Tibial nerve (tissue), 4 donors: Measurements from ENCODE around the gene ARHGAP44. TPM values are rescaled to one million over a fixed set of nuclear protein-coding genes. Genes with fewer than 3 reads are reported as not detected.

Source experiments
- DNase-seq, 2 donors: peaks; one replicate each; pipeline ENCODE4 v3.0.0-alpha.2; 2019; ENCODE audit warnings: low spot score in 2 of 2
- H3K27ac ChIP-seq, 4 donors: fragments of 200-600 bp; sonication (generic) in 3 of 4; one replicate each; pipeline ENCODE4 v1.5.1; 2017 to 2019; ENCODE audit warnings: mild to moderate bottlenecking in 1 of 4
- H3K27me3 ChIP-seq, 2 donors: fragments of 200-600 bp; sonication (generic) in 1 of 2; one replicate each; pipeline versions ENCODE4 v1.5.1 to v1.6.0; 2017 to 2019
- H3K36me3 ChIP-seq, 3 donors: fragments of 200-600 bp; sonication (generic); one replicate each; pipeline ENCODE4 v1.5.1; 2018 to 2019
- H3K4me1 ChIP-seq, 4 donors: fragments of 200-600 bp; sonication (generic) in 3 of 4; one replicate each; pipeline ENCODE4 v1.5.1; 2017 to 2019
- H3K4me3 ChIP-seq, 4 donors: fragments of 200-600 bp; sonication (generic) in 3 of 4; one replicate each; pipeline ENCODE4 v1.5.1; 2017 to 2019; ENCODE audit warnings: mild to moderate bottlenecking in 1 of 4, moderate library complexity in 1 of 4
- H3K9me3 ChIP-seq, 4 donors: fragments of 200-600 bp; sonication (generic) in 3 of 4; one replicate each; pipeline ENCODE4 v1.5.1; 2017 to 2019
- EP300 ChIP-seq, 2 donors: sonication (generic); formaldehyde crosslinking; IDR thresholded peaks; one replicate each; pipeline ENCODE4 v1.6.1; 2017; ENCODE audit warnings: antibody characterized with exemption in 2 of 2, mild to moderate bottlenecking in 1 of 2
- POLR2A ChIP-seq, 2 donors: fragments of 450-650 bp; IDR thresholded peaks; one replicate each; pipeline ENCODE4 v1.6.1; 2017; ENCODE audit warnings: antibody characterized with exemption in 2 of 2, mild to moderate bottlenecking in 2 of 2, moderate library complexity in 2 of 2
- WGBS, 2 donors: methylation state at CpG; one replicate each; pipeline ENCODE4 v1.1.5; 2018; 5-methylcytosine and 5-hydroxymethylcytosine counted together
- total RNA-seq, 4 donors: library from RNA; depleted of rRNA; stranded (reverse); fragments of >200 nt; gene quantifications; one replicate each; pipeline ENCODE4 v1.1.0, GENCODE V29; 2016
- TF ChIP-seq, protein P1 (sequence below), 5 experiments: fragments of 200-600 bp in 3 of 5; fragments of 450-650 bp in 2 of 5; sonication (generic) in 3 of 5; IDR thresholded peaks; one replicate each; pipeline ENCODE4 v1.5.1; 2016 to 2019; ENCODE audit warnings: antibody characterized with exemption in 5 of 5, mild to moderate bottlenecking in 3 of 5, moderate library complexity in 2 of 5

ARHGAP44 gene
- total RNA-seq, 4 donors from 2014 or later, result 1.6 to 4.6 (median 2.7) TPM

DNA sequence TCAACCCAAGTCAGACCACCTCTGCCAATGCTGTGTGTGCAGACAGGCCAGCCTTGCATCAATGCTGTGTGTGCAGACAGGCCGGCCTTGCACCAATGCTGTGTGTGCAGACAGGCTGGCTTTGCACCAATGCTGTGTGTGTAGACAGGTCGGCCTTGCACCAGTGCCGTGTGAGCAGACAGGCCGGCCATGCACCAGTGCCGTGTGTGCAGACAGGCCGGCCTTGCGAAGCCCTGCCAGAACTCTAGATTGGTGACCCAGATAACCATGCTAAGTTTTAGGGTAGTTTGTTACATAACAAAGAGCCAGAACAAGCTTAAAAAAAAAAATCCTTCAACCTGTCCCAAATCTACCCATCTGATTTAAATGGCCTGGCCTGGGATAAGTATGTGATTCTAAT lies 174.2 kb downstream of the ARHGAP44 start:
- Histone ChIP-seq H3K36me3 (no peaks in the 10 kb centered on the region), H3K9me3 (peaks cover 0 to 3% (median 0%) of the 10 kb centered on the region in 4 donors), H3K27me3 (no peaks in the 10 kb centered on the region), H3K4me1 (peaks cover 0 to 10% (median 0%) of the 10 kb centered on the region in 4 donors), H3K4me3 (no peak overlapping the region), H3K27ac (no peak overlapping the region)
- TF ChIP-seq EP300 (IDR thresholded peaks at IDR 0.05), result no peak
- TF ChIP-seq POLR2A (IDR thresholded peaks at IDR 0.05), result no peak
- TF ChIP-seq, protein P1, sequence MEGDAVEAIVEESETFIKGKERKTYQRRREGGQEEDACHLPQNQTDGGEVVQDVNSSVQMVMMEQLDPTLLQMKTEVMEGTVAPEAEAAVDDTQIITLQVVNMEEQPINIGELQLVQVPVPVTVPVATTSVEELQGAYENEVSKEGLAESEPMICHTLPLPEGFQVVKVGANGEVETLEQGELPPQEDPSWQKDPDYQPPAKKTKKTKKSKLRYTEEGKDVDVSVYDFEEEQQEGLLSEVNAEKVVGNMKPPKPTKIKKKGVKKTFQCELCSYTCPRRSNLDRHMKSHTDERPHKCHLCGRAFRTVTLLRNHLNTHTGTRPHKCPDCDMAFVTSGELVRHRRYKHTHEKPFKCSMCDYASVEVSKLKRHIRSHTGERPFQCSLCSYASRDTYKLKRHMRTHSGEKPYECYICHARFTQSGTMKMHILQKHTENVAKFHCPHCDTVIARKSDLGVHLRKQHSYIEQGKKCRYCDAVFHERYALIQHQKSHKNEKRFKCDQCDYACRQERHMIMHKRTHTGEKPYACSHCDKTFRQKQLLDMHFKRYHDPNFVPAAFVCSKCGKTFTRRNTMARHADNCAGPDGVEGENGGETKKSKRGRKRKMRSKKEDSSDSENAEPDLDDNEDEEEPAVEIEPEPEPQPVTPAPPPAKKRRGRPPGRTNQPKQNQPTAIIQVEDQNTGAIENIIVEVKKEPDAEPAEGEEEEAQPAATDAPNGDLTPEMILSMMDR (IDR thresholded peaks at IDR 0.05), result no peak
- DNase-seq, result no peak
- WGBS, 2 donors, result 93 to 95% methylated on average over 7 of the region's 7 CpGs

DNA sequence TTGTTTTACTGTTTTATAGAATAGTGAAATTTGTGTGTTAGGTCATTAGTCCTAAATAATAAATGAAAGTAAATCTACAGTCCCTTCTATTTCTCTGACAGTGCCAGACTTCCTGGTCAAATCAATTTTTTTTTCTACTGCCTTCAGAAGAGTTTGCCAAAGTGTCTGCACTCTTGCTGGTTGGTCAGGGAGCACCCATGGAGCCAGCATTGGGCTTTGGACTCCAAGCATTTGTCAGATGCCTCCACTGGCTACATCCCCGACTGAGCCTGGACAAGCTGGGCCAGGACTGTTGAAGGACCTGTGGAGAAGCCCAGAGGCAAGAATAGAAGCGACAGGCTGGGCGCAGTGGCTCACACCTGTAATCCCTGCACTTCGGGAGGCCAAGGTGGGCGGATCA lies 174.9 kb downstream of the ARHGAP44 start:
- H3K4me3 ChIP-seq, result no peak overlapping the region
- H3K36me3 ChIP-seq, result no peaks in the 10 kb centered on the region
- H3K4me1 ChIP-seq, result peaks cover 0 to 10% (median 0%) of the 10 kb centered on the region in 4 donors
- no peak for DNase-seq
- H3K27ac ChIP-seq, result no peak overlapping the region
- TF ChIP-seq POLR2A (IDR thresholded peaks at IDR 0.05), result no peak
- TF ChIP-seq EP300 (IDR thresholded peaks at IDR 0.05), result no peak
- TF ChIP-seq, protein P1 (IDR thresholded peaks at IDR 0.05), result no peak
- 93 to 99% methylated on average over 5 of the region's 5 CpGs for WGBS, 2 donors
- no peaks in the 10 kb centered on the region for H3K27me3 ChIP-seq
- no peaks in the 10 kb centered on the region for H3K9me3 ChIP-seq

DNA sequence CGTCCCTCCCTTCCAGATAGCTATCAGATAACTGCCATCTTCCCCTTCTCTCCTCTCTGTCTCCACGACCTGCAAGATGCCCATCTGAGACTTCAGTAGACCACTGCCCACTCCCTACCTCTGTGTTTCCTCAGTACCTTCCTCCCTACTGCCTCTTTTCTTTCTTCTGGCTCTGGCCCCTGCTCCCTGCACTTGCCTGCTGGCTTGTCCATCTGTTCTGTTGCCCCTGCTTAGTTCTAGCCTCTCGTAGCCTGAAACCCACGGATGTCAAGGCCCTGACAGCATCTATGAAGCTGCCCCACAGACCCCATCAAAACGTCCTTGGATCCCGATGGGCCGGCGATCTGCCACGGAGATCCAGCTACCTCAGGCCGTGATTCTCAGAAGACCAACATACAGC lies 175.5 kb downstream of the ARHGAP44 start:
- no peak for DNase-seq
- 83 to 84% methylated on average over 9 to 10 of the region's 10 CpGs for WGBS, 2 donors
- no peaks in the 10 kb centered on the region for H3K9me3 ChIP-seq
- H3K36me3 ChIP-seq, result no peaks in the 10 kb centered on the region
- H3K27ac ChIP-seq, result no peak overlapping the region
- H3K27me3 ChIP-seq, result no peaks in the 10 kb centered on the region
- peaks cover 0 to 10% (median 0%) of the 10 kb centered on the region in 4 donors for H3K4me1 ChIP-seq
- TF ChIP-seq POLR2A (IDR thresholded peaks at IDR 0.05), result no peak
- no peak for TF ChIP-seq EP300 (IDR thresholded peaks at IDR 0.05)
- TF ChIP-seq, protein P1 (IDR thresholded peaks at IDR 0.05), result no peak
- no peak overlapping the region for H3K4me3 ChIP-seq

DNA sequence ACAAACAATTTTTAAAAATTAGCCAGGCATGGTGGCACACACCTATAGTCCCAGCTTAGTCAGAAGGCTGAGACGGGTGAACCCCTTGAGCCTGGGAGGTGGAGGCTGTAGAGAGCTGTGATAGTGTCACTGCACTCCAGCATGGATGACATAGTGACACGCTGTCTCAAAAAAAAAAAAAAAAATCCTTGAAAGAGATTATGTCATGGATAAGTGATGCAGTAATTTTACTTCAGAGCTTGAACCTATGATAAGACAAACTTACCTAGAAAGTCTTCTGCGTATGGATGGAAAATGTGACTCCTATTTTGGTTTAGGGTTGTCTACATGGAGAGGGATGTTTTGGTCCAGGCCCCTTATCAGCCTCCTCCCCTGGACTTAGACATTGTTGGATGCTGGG lies 176.7 kb downstream of the ARHGAP44 start:
- Histone ChIP-seq H3K4me3 (no peak overlapping the region), H3K27me3 (no peaks in the 10 kb centered on the region), H3K27ac (no peak overlapping the region), H3K36me3 (no peaks in the 10 kb centered on the region), H3K9me3 (no peaks in the 10 kb centered on the region), H3K4me1 (peaks cover 0 to 10% (median 0%) of the 10 kb centered on the region in 4 donors)
- WGBS, 2 donors, result 69 to 80% methylated on average over 3 of the region's 3 CpGs
- TF ChIP-seq, protein P1 (IDR thresholded peaks at IDR 0.05), result no peak
- TF ChIP-seq POLR2A (IDR thresholded peaks at IDR 0.05) (no peak), EP300 (IDR thresholded peaks at IDR 0.05) (no peak)
- no peak for DNase-seq

DNA sequence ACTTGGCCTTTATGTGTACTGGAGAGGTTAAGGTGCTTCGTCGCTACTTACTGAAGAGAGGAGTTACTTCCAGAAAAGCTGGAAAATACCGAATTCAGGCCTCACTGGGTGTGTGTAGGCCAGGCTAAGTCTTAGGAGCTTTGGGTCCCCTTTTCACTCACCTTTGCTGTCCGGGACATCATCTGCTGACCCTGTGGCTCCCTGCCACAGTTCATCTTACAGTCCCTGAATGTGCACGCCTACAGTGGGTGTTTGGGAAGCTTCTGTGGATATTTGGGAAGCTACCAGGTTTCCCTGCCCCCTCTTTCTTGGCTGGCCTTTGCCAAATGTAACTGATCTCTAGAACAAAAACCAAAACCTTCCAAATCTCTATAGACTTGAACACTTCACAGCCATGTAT lies 177.1 kb downstream of the ARHGAP44 start:
- no peaks in the 10 kb centered on the region for H3K36me3 ChIP-seq
- no peak overlapping the region for H3K4me3 ChIP-seq
- no peak overlapping the region for H3K27ac ChIP-seq
- DNase-seq, result no peak
- WGBS, 2 donors, result 74% methylated on average over 5 of the region's 5 CpGs
- H3K4me1 ChIP-seq, result peaks cover 0 to 10% (median 0%) of the 10 kb centered on the region in 4 donors
- no peaks in the 10 kb centered on the region for H3K27me3 ChIP-seq
- H3K9me3 ChIP-seq, result no peaks in the 10 kb centered on the region
- TF ChIP-seq, protein P1 (IDR thresholded peaks at IDR 0.05), result no peak
- no peak for TF ChIP-seq EP300 (IDR thresholded peaks at IDR 0.05)
- no peak for TF ChIP-seq POLR2A (IDR thresholded peaks at IDR 0.05)
